GM23338 (cell line): ENCODE results near the gene SLC23A2.

Experiments
- CREB1 ChIP-seq: fragments of 250-450 bp; sonication (Bioruptor Pico); IDR thresholded peaks from 2 replicates; pipeline ENCODE4 v1.5.0; 2020; ENCODE audit warnings: low read depth, mild to moderate bottlenecking, moderate library complexity
- CTCF ChIP-seq, 2 experiments: fragments of 200-600 bp in 1 of 2; sonication (generic) in 1 of 2; conservative IDR thresholded peaks; 2 replicates each; pipeline versions ENCODE4 v1.5.1 to v1.6.1; 2016 to 2017; ENCODE audit warnings: antibody characterized with exemption in 2 of 2, low read depth in 2 of 2, mild to moderate bottlenecking in 2 of 2, moderate library complexity in 1 of 2
- ETS1 ChIP-seq: IDR thresholded peaks from 2 replicates; pipeline ENCODE4 v1.6.1; 2016; ENCODE audit warnings: antibody characterized with exemption
- EZH2 ChIP-seq: fragments of 200-600 bp; sonication (generic); IDR thresholded peaks from one replicate; pipeline ENCODE4 v1.8.0; 2017; ENCODE audit warnings: antibody characterized with exemption, mild to moderate bottlenecking, low read depth; ENCODE audit not compliant: unreplicated experiment
- EZH2phosphoT487 ChIP-seq: fragments of 200-600 bp; sonication (generic); IDR thresholded peaks from one replicate; pipeline ENCODE4 v1.8.1; 2018; ENCODE audit warnings: antibody characterized with exemption; ENCODE audit not compliant: unreplicated experiment
- JUNB ChIP-seq: IDR thresholded peaks from one replicate; pipeline ENCODE4 v1.6.1; 2016; ENCODE audit warnings: antibody characterized with exemption; ENCODE audit not compliant: unreplicated experiment
- POLR2AphosphoS5 ChIP-seq: IDR thresholded peaks from 2 replicates; pipeline ENCODE4 v1.6.1; 2016; ENCODE audit warnings: antibody characterized with exemption, low read depth
- REST ChIP-seq: IDR thresholded peaks from one replicate; pipeline ENCODE4 v1.6.1; 2018; ENCODE audit warnings: antibody characterized with exemption; ENCODE audit not compliant: unreplicated experiment
- STAT1 ChIP-seq: IDR thresholded peaks from one replicate; pipeline ENCODE4 v1.6.1; 2016; ENCODE audit warnings: antibody characterized with exemption; ENCODE audit not compliant: unreplicated experiment
- ZNF331 ChIP-seq: fragments of 250-450 bp; sonication (Bioruptor Pico); IDR thresholded peaks from 2 replicates; pipeline ENCODE4 v1.5.0; 2020; ENCODE audit warnings: low read depth, mild to moderate bottlenecking, moderate library complexity
- ZNF462 ChIP-seq: fragments of 250-450 bp; sonication (Bioruptor Pico); IDR thresholded peaks from 2 replicates; pipeline ENCODE4 v1.5.0; 2020; ENCODE audit warnings: mild to moderate bottlenecking, moderate library complexity

- TF ChIP-seq CTCF (conservative IDR thresholded peaks at IDR 0.05; ENCODE audit: low read depth in 2 of 2), result no peak
- no peak for TF ChIP-seq EZH2
- TF ChIP-seq CREB1 (CRISPR knock-in tag), result no peak
- no peak for TF ChIP-seq STAT1
- TF ChIP-seq REST, result no peak
- TF ChIP-seq EZH2phosphoT487, result no peak
- no peak for TF ChIP-seq POLR2AphosphoS5
- no peak for TF ChIP-seq JUNB
- TF ChIP-seq ZNF331 (CRISPR knock-in tag), result no peak
- no peak for TF ChIP-seq ZNF462 (CRISPR knock-in tag)
- TF ChIP-seq ETS1, result no peak
These were observed 98.5 kb downstream of the SLC23A2 start for GRCh38 chr20:4902788-4903187.
